A549 (cell line): ENCODE data around the gene PRKAG2. TPM values are rescaled to one million over a fixed set of nuclear protein-coding genes. Genes with fewer than 3 reads are reported as not detected.

Experiments
- ATAC-seq, 2 experiments: fragments of 200-7000 bp in 1 of 2; fragments of >200 bp in 1 of 2; cut with Nextera tagmentation in 1 of 2; cut with Tn5 transposase in 1 of 2; 3 replicates each; pipeline versions ENCODE4 v1.8.0 to v1.9.1; 2018 to 2020; ENCODE audit warnings: mild to moderate bottlenecking in 1 of 2, moderate library complexity in 1 of 2
- CTCF ChIA-PET: fragments of 300-600 bp; sonication (Branson Sonifier 250); formaldehyde crosslinking; extraction: SDS; loops from one replicate; lab custom pipeline; 2021; ENCODE audit warnings: antibody characterized with exemption, inconsistent platforms; lab: Yijun Ruan, JAX
- POLR2A ChIA-PET: fragments of 350-600 bp; formaldehyde crosslinking; extraction: SDS; loops from one replicate; lab custom pipeline; 2021; ENCODE audit warnings: antibody characterized with exemption, inconsistent platforms; lab: Yijun Ruan, JAX
- DNase-seq, 2 experiments: peaks; one replicate each; pipeline versions ENCODE4 v3.0.0 to v3.0.0-alpha.2; 2011 to 2016; ENCODE audit warnings: low read depth in 1 of 2, low spot score in 1 of 2
- FAIRE-seq: peaks from 2 replicates; lab custom pipeline; 2011; peaks lifted over from hg19 to GRCh38; lab: Jason Lieb, UNC
- H3K27ac ChIP-seq, 2 experiments: fragments of >200 bp; sonication (Bioruptor Twin); formaldehyde crosslinking; 3 replicates each; pipeline ENCODE4 v1.5.1; 2016 to 2017
- H3K4me1 ChIP-seq: fragments of >200 bp; sonication (Bioruptor Twin); formaldehyde crosslinking; 3 replicates; pipeline ENCODE4 v1.6.1; 2016
- H3K4me2 ChIP-seq: fragments of >200 bp; sonication (Bioruptor Twin); formaldehyde crosslinking; 3 replicates; pipeline ENCODE4 v1.6.1; 2016
- H3K4me3 ChIP-seq: fragments of >200 bp; sonication (Bioruptor Twin); formaldehyde crosslinking; 3 replicates; pipeline ENCODE4 v1.5.1; 2016
- H3K9me3 ChIP-seq: fragments of >200 bp; sonication (Bioruptor Twin); formaldehyde crosslinking; 3 replicates; pipeline ENCODE4 v1.6.1; 2016
- BHLHE40 ChIP-seq: IDR thresholded peaks from 2 replicates; pipeline ENCODE4 v1.6.1; 2012; ENCODE audit warnings: low read depth, low read length, inconsistent platforms
- ESRRA ChIP-seq: fragments of 150-350 bp; IDR thresholded peaks from 2 replicates; pipeline ENCODE4 v1.6.1; 2014; ENCODE audit warnings: mild to moderate bottlenecking, low read length, borderline replicate concordance
- GATA3 ChIP-seq: IDR thresholded peaks from 2 replicates; pipeline ENCODE4 v1.6.1; 2012; ENCODE audit warnings: borderline replicate concordance
- HDAC2 ChIP-seq: fragments of 200-600 bp; sonication (generic); IDR thresholded peaks from 2 replicates; pipeline ENCODE4 v1.6.1; 2016
- MYC ChIP-seq: IDR thresholded peaks from 2 replicates; pipeline ENCODE4 v1.6.1; 2012; ENCODE audit warnings: mild to moderate bottlenecking, inconsistent platforms, low read length, improper control_type of control experiment, borderline replicate concordance
- NPAS2 ChIP-seq: fragments of 250-450 bp; sonication (Bioruptor Pico); IDR thresholded peaks from 2 replicates; pipeline ENCODE4 v1.8.0; 2022; ENCODE audit warnings: mild to moderate bottlenecking, moderate library complexity, borderline replicate concordance
- POLR2A ChIP-seq: IDR thresholded peaks from 2 replicates; pipeline ENCODE4 v1.6.1; 2012; ENCODE audit warnings: mild to moderate bottlenecking, low read length
- POLR2AphosphoS2 ChIP-seq: conservative IDR thresholded peaks from 2 replicates; pipeline ENCODE4 v1.6.1; 2012; ENCODE audit warnings: low read length, improper control_type of control experiment, inconsistent platforms
- RARB ChIP-seq: fragments of 250-450 bp; sonication (Bioruptor Pico); IDR thresholded peaks from 2 replicates; pipeline ENCODE4 v1.8.0; 2021; ENCODE audit warnings: mild to moderate bottlenecking, moderate library complexity
- ZNF302 ChIP-seq: fragments of 250-450 bp; sonication (Bioruptor Pico); IDR thresholded peaks from 2 replicates; pipeline ENCODE4 v1.9.0; 2021; ENCODE audit warnings: inconsistent platforms, mild to moderate bottlenecking, moderate library complexity
- WGBS: methylation state at CpG from one replicate; pipeline ENCODE4 v1.1.6; 2017; ENCODE audit errors: missing lambda C conversion rate; 5-methylcytosine and 5-hydroxymethylcytosine counted together
- polyA plus RNA-seq, 4 experiments: library from polyadenylated mRNA; depleted of rRNA in 3 of 4; stranded (reverse); fragments of >200 nt; fragmentation: RNase III in 1 of 4; extraction: RNeasy Plus Mini Kit Qiagen cat#74134 plus additional on column Dnase treatment in 1 of 4; gene quantifications; 2 replicates in 3 of 4; 3 replicates in 1 of 4; pipeline ENCODE4 v1.2.3, GENCODE V29; 2011 to 2017
- TF ChIP-seq, protein P1 (sequence below): fragments of >200 bp; sonication (Bioruptor Twin); formaldehyde crosslinking; IDR thresholded peaks from 3 replicates; pipeline ENCODE4 v1.5.1; 2016
- TF ChIP-seq, protein P2 (sequence below): fragments of 450-650 bp; IDR thresholded peaks from 2 replicates; pipeline ENCODE4 v1.6.1; 2014; ENCODE audit warnings: antibody characterized with exemption
- TF ChIP-seq, protein P3 (sequence below): fragments of 200-600 bp; sonication (generic); IDR thresholded peaks from 2 replicates; pipeline ENCODE4 v1.6.1; 2016; ENCODE audit warnings: antibody characterized with exemption, mild to moderate bottlenecking, moderate library complexity
- TF ChIP-seq, protein P4 (sequence below): fragments of 250-450 bp; sonication (Bioruptor Pico); IDR thresholded peaks from 2 replicates; pipeline ENCODE4 v1.5.0; 2021; ENCODE audit warnings: mild to moderate bottlenecking, moderate library complexity, borderline replicate concordance
- TF ChIP-seq, protein P5 (sequence below): fragments of 150-350 bp; IDR thresholded peaks from 2 replicates; pipeline ENCODE4 v1.6.1; 2014; ENCODE audit warnings: low read depth, mild to moderate bottlenecking, low read length

Gene PRKAG2
- polyA plus RNA-seq, 2 of the 4 experiments (the other 2 are of a cell fraction): 26.5 to 31.7 TPM

DNA sequence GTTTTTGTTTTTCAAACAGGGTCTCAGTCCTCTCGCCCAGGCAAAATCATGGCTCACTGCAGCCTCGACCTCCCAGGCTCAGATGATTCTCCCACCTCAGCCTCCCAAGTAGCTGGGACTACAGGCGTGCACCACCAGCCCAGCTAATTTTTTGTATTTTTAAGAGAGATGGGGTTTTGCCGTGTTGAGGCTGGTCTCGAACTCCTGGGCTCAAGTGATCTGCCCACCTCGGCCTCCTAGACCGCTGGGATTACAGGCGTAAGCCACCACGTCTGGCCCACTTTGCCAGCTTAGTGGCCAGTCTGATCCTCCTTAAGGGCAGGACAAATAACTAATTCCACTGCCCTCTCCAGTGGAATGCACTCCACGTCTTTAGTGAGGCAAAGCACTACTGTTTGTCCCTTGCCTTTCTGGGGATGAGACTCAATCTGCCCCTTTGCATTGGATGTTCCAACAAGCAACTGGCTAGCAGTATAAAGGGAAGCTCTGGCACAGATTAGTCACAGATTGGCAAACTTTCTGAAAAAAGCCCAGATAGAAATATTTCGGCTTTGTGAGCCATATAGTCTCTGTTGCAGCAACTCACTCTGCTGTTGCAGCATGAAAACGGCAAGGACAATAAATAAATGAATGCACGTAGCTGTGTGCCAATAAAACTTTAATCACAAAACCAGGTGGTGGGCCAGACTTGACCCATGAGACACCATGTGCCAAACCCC lies 213.4 kb downstream of the PRKAG2 start:
- H3K4me3 ChIP-seq: no peak overlapping the region
- FAIRE-seq (no peak), DNase-seq (no peak), ATAC-seq (no peak)
- TF ChIP-seq GATA3 (no peak), POLR2AphosphoS2 (no peak), ZNF302 (CRISPR knock-in tag) (no peak), MYC (no peak), RARB (CRISPR knock-in tag) (no peak), HDAC2 (no peak), BHLHE40 (no peak), POLR2A (no peak), NPAS2 (no peak), ESRRA (no peak)
- TF ChIP-seq, protein P1, sequence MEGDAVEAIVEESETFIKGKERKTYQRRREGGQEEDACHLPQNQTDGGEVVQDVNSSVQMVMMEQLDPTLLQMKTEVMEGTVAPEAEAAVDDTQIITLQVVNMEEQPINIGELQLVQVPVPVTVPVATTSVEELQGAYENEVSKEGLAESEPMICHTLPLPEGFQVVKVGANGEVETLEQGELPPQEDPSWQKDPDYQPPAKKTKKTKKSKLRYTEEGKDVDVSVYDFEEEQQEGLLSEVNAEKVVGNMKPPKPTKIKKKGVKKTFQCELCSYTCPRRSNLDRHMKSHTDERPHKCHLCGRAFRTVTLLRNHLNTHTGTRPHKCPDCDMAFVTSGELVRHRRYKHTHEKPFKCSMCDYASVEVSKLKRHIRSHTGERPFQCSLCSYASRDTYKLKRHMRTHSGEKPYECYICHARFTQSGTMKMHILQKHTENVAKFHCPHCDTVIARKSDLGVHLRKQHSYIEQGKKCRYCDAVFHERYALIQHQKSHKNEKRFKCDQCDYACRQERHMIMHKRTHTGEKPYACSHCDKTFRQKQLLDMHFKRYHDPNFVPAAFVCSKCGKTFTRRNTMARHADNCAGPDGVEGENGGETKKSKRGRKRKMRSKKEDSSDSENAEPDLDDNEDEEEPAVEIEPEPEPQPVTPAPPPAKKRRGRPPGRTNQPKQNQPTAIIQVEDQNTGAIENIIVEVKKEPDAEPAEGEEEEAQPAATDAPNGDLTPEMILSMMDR: no peak
- TF ChIP-seq, protein P2, sequence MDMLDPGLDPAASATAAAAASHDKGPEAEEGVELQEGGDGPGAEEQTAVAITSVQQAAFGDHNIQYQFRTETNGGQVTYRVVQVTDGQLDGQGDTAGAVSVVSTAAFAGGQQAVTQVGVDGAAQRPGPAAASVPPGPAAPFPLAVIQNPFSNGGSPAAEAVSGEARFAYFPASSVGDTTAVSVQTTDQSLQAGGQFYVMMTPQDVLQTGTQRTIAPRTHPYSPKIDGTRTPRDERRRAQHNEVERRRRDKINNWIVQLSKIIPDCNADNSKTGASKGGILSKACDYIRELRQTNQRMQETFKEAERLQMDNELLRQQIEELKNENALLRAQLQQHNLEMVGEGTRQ: no peak
- TF ChIP-seq, protein P3, sequence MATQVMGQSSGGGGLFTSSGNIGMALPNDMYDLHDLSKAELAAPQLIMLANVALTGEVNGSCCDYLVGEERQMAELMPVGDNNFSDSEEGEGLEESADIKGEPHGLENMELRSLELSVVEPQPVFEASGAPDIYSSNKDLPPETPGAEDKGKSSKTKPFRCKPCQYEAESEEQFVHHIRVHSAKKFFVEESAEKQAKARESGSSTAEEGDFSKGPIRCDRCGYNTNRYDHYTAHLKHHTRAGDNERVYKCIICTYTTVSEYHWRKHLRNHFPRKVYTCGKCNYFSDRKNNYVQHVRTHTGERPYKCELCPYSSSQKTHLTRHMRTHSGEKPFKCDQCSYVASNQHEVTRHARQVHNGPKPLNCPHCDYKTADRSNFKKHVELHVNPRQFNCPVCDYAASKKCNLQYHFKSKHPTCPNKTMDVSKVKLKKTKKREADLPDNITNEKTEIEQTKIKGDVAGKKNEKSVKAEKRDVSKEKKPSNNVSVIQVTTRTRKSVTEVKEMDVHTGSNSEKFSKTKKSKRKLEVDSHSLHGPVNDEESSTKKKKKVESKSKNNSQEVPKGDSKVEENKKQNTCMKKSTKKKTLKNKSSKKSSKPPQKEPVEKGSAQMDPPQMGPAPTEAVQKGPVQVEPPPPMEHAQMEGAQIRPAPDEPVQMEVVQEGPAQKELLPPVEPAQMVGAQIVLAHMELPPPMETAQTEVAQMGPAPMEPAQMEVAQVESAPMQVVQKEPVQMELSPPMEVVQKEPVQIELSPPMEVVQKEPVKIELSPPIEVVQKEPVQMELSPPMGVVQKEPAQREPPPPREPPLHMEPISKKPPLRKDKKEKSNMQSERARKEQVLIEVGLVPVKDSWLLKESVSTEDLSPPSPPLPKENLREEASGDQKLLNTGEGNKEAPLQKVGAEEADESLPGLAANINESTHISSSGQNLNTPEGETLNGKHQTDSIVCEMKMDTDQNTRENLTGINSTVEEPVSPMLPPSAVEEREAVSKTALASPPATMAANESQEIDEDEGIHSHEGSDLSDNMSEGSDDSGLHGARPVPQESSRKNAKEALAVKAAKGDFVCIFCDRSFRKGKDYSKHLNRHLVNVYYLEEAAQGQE: no peak
- TF ChIP-seq, protein P4, sequence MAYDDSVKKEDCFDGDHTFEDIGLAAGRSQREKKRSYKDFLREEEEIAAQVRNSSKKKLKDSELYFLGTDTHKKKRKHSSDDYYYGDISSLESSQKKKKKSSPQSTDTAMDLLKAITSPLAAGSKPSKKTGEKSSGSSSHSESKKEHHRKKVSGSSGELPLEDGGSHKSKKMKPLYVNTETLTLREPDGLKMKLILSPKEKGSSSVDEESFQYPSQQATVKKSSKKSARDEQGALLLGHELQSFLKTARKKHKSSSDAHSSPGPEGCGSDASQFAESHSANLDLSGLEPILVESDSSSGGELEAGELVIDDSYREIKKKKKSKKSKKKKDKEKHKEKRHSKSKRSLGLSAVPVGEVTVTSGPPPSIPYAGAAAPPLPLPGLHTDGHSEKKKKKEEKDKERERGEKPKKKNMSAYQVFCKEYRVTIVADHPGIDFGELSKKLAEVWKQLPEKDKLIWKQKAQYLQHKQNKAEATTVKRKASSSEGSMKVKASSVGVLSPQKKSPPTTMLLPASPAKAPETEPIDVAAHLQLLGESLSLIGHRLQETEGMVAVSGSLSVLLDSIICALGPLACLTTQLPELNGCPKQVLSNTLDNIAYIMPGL: no peak
- TF ChIP-seq, protein P5, sequence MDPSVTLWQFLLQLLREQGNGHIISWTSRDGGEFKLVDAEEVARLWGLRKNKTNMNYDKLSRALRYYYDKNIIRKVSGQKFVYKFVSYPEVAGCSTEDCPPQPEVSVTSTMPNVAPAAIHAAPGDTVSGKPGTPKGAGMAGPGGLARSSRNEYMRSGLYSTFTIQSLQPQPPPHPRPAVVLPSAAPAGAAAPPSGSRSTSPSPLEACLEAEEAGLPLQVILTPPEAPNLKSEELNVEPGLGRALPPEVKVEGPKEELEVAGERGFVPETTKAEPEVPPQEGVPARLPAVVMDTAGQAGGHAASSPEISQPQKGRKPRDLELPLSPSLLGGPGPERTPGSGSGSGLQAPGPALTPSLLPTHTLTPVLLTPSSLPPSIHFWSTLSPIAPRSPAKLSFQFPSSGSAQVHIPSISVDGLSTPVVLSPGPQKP: no peak
- WGBS: 82% methylated on average over 13 of the region's 13 CpGs
- ChIA-PET POLR2A (no interaction called here), CTCF (interaction anchor here (1.1 to 1.5 kb wide), 4 partner anchors 15 to 96 kb away, joined by 3 to 5 read pairs (median 4); no protein-coding TSS in a partner anchor)
- H3K4me2 ChIP-seq: no peak overlapping the region
- H3K27ac ChIP-seq: no peak overlapping the region
- peaks cover 31% of the 10 kb centered on the region for H3K4me1 ChIP-seq
- H3K9me3 ChIP-seq: 0 out of 3 replicates have a peak, but pooled peaks cover 2% of the 10 kb centered on the region
